ENCODE measurements around the gene CSNK1G2.

Gene CSNK1G2

DNA sequence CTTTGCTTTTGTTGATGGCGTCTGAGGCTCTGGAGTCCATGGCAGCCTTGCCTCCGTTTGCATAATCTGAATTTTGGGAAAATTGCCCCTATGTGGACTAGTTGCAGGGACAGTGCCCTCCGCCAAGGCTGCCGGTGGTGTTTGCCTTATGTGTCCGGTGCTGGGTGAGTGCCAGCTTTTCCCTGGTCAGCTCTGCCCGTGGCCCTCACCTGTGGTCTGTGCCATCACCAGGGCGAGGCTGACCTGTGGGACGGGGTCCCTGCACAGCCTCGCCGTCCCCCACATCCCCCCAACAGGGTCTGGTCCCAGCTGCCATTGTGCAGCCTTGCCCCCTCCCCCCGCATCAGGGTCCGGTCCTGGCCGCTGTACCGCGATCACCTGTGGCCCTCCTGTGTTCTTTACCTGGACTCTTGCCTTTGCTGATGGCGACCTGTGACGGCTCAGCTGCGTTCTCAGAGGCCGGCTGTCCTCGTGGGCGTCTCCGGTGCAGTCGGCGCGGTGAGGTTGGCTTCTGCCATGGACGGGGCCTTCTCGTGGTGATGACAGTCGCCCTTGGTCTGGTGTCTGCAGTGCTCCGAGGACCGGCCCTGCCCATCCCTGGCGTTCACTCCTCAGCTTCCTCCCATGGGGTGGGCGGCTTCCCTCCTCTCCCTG is 12.6 kb downstream of the CSNK1G2 start:
- H3K9ac ChIP-seq (ENCODE audit: low read length), result no peak overlapping the region
- H2BK5ac ChIP-seq (ENCODE audit: low read length), result no peak overlapping the region
- H2BK120ac ChIP-seq (ENCODE audit: low read depth, low read length), result no peak overlapping the region
- H3K4me3 ChIP-seq (ENCODE audit: low read length), result no peak overlapping the region
- DNase-seq, result no peak
- peaks cover 25% of the 10 kb centered on the region for H3K79me1 ChIP-seq (ENCODE audit: low read length)
- no peak overlapping the region for H4K5ac ChIP-seq (ENCODE audit: low read length)
- no CpG with 5 or more reads among the region's 32 CpGs for WGBS (ENCODE audit: extremely low coverage, insufficient coverage, low lambda C conversion rate)
- no peak overlapping the region for H3K4me2 ChIP-seq (ENCODE audit: low read length)
- no peak overlapping the region for H2AK5ac ChIP-seq (ENCODE audit: low read length)
- H3K18ac ChIP-seq (ENCODE audit: low read length), result no peak overlapping the region
- H3K23ac ChIP-seq (ENCODE audit: low read length), result no peak overlapping the region
- H3K79me2 ChIP-seq (ENCODE audit: control insufficient read depth, insufficient read depth, low read length), result peaks cover 83% of the 10 kb centered on the region
- H3K56ac ChIP-seq (ENCODE audit: low read length), result no peak overlapping the region
- H3K27me3 ChIP-seq (ENCODE audit: insufficient read depth, low read length, poor library complexity), result no peaks in the 10 kb centered on the region
- H3K4ac ChIP-seq (ENCODE audit: low read depth, low read length), result no peak overlapping the region
- peaks cover 2% of the 10 kb centered on the region for H3K36me3 ChIP-seq (ENCODE audit: control insufficient read depth, insufficient read depth, low read length)
- H3K27ac ChIP-seq (ENCODE audit: low read depth, low read length), result no peak overlapping the region
- H3K4me1 ChIP-seq (ENCODE audit: control insufficient read depth, low read depth, low read length), result no peaks in the 10 kb centered on the region
- no peak overlapping the region for H4K8ac ChIP-seq (ENCODE audit: low read depth, low read length)
- no peak overlapping the region for H2BK15ac ChIP-seq (replicated peaks; ENCODE audit: low read depth)

DNA sequence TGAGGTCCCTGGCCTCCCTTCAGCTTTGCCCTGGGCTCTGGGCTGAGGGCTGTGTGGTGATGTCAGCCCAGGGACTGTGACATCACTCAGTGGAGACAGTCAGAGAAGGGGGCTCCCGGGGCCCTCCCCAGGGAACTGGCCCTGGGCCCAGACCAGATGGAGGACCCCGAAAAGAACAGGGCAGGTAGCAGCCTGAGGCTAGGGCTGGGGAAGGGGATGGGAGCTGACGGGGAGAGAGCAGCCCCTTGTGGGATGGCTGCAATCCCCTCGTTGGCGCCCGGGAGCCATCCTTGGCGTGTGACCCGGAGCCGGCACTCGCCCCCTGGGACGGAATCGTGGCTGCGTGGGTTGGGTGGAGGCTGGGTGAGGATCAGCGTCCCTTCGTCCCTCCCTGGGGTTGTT is 13.6 kb downstream of the CSNK1G2 start:
- Histone ChIP-seq H3K4me3 (ENCODE audit: low read length) (no peak overlapping the region), H3K27ac (ENCODE audit: low read depth, low read length) (no peak overlapping the region), H2AK5ac (ENCODE audit: low read length) (no peak overlapping the region), H4K8ac (ENCODE audit: low read depth, low read length) (no peak overlapping the region), H3K56ac (ENCODE audit: low read length) (no peak overlapping the region), H3K79me2 (ENCODE audit: control insufficient read depth, insufficient read depth, low read length) (peaks cover 77% of the 10 kb centered on the region), H3K18ac (ENCODE audit: low read length) (no peak overlapping the region), H3K9ac (ENCODE audit: low read length) (no peak overlapping the region), H2BK120ac (ENCODE audit: low read depth, low read length) (no peak overlapping the region), H3K4me1 (ENCODE audit: control insufficient read depth, low read depth, low read length) (no peaks in the 10 kb centered on the region), H4K5ac (ENCODE audit: low read length) (no peak overlapping the region), H2BK15ac (replicated peaks; ENCODE audit: low read depth) (no peak overlapping the region), H3K36me3 (ENCODE audit: control insufficient read depth, insufficient read depth, low read length) (peaks cover 2% of the 10 kb centered on the region), H3K4me2 (ENCODE audit: low read length) (no peak overlapping the region), H3K23ac (ENCODE audit: low read length) (no peak overlapping the region), H3K4ac (ENCODE audit: low read depth, low read length) (no peak overlapping the region), H2BK5ac (ENCODE audit: low read length) (no peak overlapping the region), H3K79me1 (ENCODE audit: low read length) (peaks cover 23% of the 10 kb centered on the region), H3K27me3 (ENCODE audit: insufficient read depth, low read length, poor library complexity) (no peaks in the 10 kb centered on the region)
- no peak for DNase-seq
- WGBS (ENCODE audit: extremely low coverage, insufficient coverage, low lambda C conversion rate), result no CpG with 5 or more reads among the region's 15 CpGs

DNA sequence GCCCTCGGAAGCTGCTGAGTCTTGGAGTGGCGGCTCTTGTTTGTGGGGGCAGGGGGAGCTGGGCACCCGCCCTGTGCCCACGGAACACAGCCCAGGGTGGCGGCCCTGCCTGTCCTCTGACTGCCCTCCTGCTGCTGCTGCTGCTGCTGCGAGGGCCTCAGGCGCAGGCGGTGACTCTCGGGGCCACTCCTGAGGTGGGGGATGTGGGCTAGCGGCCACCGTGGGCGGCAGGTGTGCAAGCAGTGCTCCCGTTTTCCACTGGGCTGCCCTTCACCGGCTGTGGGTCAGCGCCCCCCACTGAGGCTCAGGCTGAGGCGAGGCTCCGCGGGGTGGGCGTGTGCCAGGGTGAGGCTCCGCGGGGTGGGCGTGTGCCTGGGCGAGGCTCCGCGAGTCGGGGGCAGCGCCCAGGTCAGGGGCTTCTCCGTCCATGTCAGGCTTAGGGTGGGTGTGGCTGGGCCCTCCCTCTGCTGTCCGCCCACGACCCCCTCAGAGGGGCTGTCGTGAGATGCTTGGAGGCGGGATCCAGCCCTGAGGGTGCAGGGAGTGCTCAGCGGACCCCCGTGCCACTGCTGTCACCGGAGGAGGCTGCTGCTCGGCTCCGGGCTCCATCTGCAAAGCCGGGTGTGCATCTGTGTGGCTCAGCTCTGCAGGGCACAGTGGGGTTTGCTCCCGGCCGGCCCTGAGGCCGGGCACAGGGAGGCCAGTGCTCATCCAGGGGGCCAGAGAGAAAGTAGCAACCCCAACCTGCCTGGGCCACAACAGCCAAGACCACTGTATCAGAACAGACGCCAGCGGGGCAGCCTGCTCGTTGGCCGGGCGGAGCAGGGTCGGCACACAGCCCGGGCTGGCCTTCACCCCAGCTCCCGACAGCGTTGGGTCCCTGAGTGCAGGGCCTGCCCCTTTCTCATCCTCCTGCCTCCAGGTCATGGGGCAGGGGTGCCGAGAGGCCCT is 14.5 kb downstream of the CSNK1G2 start:
- Histone ChIP-seq H3K27me3 (ENCODE audit: insufficient read depth, low read length, poor library complexity) (no peaks in the 10 kb centered on the region), H3K9ac (ENCODE audit: low read length) (no peak overlapping the region), H3K56ac (ENCODE audit: low read length) (no peak overlapping the region), H3K4ac (ENCODE audit: low read depth, low read length) (no peak overlapping the region), H3K4me2 (ENCODE audit: low read length) (no peak overlapping the region), H3K27ac (ENCODE audit: low read depth, low read length) (no peak overlapping the region), H3K4me3 (ENCODE audit: low read length) (no peak overlapping the region), H2BK15ac (replicated peaks; ENCODE audit: low read depth) (no peak overlapping the region), H2BK5ac (ENCODE audit: low read length) (no peak overlapping the region), H2BK120ac (ENCODE audit: low read depth, low read length) (no peak overlapping the region), H3K23ac (ENCODE audit: low read length) (no peak overlapping the region), H3K79me2 (ENCODE audit: control insufficient read depth, insufficient read depth, low read length) (peaks cover 78% of the 10 kb centered on the region), H3K79me1 (ENCODE audit: low read length) (peaks cover 24% of the 10 kb centered on the region), H3K18ac (ENCODE audit: low read length) (no peak overlapping the region), H2AK5ac (ENCODE audit: low read length) (no peak overlapping the region), H4K5ac (ENCODE audit: low read length) (no peak overlapping the region), H3K36me3 (ENCODE audit: control insufficient read depth, insufficient read depth, low read length) (peaks cover 2% of the 10 kb centered on the region), H3K4me1 (ENCODE audit: control insufficient read depth, low read depth, low read length) (no peaks in the 10 kb centered on the region), H4K8ac (ENCODE audit: low read depth, low read length) (no peak overlapping the region)
- no peak for DNase-seq
- no CpG with 5 or more reads among the region's 51 CpGs for WGBS (ENCODE audit: extremely low coverage, insufficient coverage, low lambda C conversion rate)

DNA sequence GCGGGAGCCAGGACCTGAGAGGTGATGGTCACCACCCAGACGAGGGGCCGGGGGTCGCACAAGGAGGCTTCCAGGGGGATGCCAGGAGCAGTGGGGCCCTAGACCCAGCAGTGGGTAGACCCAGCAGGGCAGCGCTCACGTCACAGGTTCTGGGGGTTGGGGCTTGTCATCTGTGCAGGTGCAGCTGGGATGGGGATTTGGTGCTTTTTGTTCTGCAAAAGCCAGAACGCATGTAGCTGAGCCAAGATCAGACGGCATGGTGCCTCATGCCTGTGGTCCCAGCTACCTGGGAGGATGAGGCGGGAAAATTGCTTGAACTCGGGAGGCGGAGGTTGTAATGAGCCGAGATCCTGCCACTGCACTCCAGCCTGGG is 15.1 kb downstream of the CSNK1G2 start:
- Histone ChIP-seq H3K23ac (ENCODE audit: low read length) (no peak overlapping the region), H3K4me2 (ENCODE audit: low read length) (no peak overlapping the region), H3K4me1 (ENCODE audit: control insufficient read depth, low read depth, low read length) (no peaks in the 10 kb centered on the region), H3K27ac (ENCODE audit: low read depth, low read length) (no peak overlapping the region), H3K18ac (ENCODE audit: low read length) (no peak overlapping the region), H3K79me2 (ENCODE audit: control insufficient read depth, insufficient read depth, low read length) (peaks cover 77% of the 10 kb centered on the region), H3K4ac (ENCODE audit: low read depth, low read length) (no peak overlapping the region), H4K8ac (ENCODE audit: low read depth, low read length) (no peak overlapping the region), H3K27me3 (ENCODE audit: insufficient read depth, low read length, poor library complexity) (no peaks in the 10 kb centered on the region), H3K4me3 (ENCODE audit: low read length) (no peak overlapping the region), H3K56ac (ENCODE audit: low read length) (no peak overlapping the region), H4K5ac (ENCODE audit: low read length) (no peak overlapping the region), H2BK5ac (ENCODE audit: low read length) (no peak overlapping the region), H2AK5ac (ENCODE audit: low read length) (no peak overlapping the region), H3K79me1 (ENCODE audit: low read length) (peaks cover 22% of the 10 kb centered on the region), H2BK120ac (ENCODE audit: low read depth, low read length) (no peak overlapping the region), H3K9ac (ENCODE audit: low read length) (no peak overlapping the region), H2BK15ac (replicated peaks; ENCODE audit: low read depth) (no peak overlapping the region), H3K36me3 (ENCODE audit: control insufficient read depth, insufficient read depth, low read length) (peaks cover 2% of the 10 kb centered on the region)
- no peak for DNase-seq
- WGBS (ENCODE audit: extremely low coverage, insufficient coverage, low lambda C conversion rate), result no CpG with 5 or more reads among the region's 12 CpGs

DNA sequence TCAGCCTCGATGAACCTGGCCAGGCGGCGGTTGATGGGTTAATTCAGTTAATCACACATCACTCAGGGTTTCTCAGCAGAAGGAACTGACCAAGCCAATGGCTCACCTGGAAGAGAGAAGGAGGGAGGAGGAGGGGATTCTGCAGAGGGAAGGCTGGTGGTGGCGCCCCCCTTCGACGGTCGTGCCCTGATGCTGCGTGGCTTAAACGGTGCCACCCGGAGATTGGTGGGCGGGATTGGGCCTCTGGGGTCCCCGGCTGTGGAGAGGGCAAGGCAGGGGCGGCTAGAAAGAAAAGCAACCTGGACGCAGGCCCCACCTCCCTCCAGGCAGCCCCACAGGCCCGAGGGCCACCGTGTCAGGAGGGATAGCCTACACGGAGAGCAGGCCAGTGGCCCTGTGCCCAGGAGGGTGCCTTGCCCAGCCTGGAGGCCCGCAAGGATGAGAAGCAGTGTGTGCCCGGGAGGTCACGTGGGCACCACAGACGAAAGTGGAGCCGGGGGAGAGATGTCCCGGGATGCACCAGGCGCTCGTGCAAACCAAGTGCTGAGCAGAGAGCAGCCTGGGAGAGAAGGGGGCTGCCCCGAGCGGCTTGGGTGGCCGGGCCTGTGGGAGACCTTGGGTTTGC is 16.0 kb downstream of the CSNK1G2 start:
- Histone ChIP-seq H4K5ac (ENCODE audit: low read length) (no peak overlapping the region), H3K36me3 (ENCODE audit: control insufficient read depth, insufficient read depth, low read length) (peaks cover under 1% of the 10 kb centered on the region), H3K4ac (ENCODE audit: low read depth, low read length) (no peak overlapping the region), H3K4me2 (ENCODE audit: low read length) (no peak overlapping the region), H3K79me2 (ENCODE audit: control insufficient read depth, insufficient read depth, low read length) (peaks cover 75% of the 10 kb centered on the region), H3K23ac (ENCODE audit: low read length) (no peak overlapping the region), H3K56ac (ENCODE audit: low read length) (no peak overlapping the region), H2AK5ac (ENCODE audit: low read length) (no peak overlapping the region), H3K27me3 (ENCODE audit: insufficient read depth, low read length, poor library complexity) (no peaks in the 10 kb centered on the region), H2BK15ac (replicated peaks; ENCODE audit: low read depth) (no peak overlapping the region), H3K4me3 (ENCODE audit: low read length) (no peak overlapping the region), H4K8ac (ENCODE audit: low read depth, low read length) (no peak overlapping the region), H3K27ac (ENCODE audit: low read depth, low read length) (no peak overlapping the region), H3K18ac (ENCODE audit: low read length) (no peak overlapping the region), H3K79me1 (ENCODE audit: low read length) (peaks cover 22% of the 10 kb centered on the region), H3K9ac (ENCODE audit: low read length) (no peak overlapping the region), H3K4me1 (ENCODE audit: control insufficient read depth, low read depth, low read length) (no peaks in the 10 kb centered on the region), H2BK5ac (ENCODE audit: low read length) (no peak overlapping the region), H2BK120ac (ENCODE audit: low read depth, low read length) (no peak overlapping the region)
- peak; percentile 37 for DNase-seq
- no CpG with 5 or more reads among the region's 28 CpGs for WGBS (ENCODE audit: extremely low coverage, insufficient coverage, low lambda C conversion rate)
